Activated CD8-positive, alpha-beta memory T cell treated with anti-CD3 and anti-CD28 coated beads, Interleukin-2, amount 50 U/mL, for 24 hours (primary cell): ENCODE measurements around the gene AGAP1.

Source experiments
- DNase-seq: peaks from one replicate; pipeline ENCODE4 v3.0.0-alpha.2; 2020; ENCODE audit errors: extremely low read depth

Gene AGAP1

DNA sequence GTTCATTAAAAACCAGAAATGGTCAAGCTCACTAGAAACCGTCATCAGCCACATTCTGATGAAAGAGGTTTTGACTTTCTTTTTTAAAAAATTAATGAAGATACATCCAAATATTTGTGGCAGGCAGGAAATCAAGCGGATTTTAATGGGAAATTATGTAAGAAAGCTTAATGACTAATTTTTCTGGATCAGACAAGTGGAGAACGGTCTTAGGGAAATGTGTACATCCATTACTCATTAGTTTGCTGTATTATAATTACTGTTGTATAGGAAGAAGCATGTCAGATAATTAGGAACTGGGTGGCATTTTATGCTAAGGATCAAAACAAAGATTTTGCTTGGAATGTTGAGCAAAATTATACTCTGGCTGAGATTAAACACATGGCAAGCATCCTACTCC lies 39.4 kb downstream of the AGAP1 start:
- DNase-seq: no peak

DNA sequence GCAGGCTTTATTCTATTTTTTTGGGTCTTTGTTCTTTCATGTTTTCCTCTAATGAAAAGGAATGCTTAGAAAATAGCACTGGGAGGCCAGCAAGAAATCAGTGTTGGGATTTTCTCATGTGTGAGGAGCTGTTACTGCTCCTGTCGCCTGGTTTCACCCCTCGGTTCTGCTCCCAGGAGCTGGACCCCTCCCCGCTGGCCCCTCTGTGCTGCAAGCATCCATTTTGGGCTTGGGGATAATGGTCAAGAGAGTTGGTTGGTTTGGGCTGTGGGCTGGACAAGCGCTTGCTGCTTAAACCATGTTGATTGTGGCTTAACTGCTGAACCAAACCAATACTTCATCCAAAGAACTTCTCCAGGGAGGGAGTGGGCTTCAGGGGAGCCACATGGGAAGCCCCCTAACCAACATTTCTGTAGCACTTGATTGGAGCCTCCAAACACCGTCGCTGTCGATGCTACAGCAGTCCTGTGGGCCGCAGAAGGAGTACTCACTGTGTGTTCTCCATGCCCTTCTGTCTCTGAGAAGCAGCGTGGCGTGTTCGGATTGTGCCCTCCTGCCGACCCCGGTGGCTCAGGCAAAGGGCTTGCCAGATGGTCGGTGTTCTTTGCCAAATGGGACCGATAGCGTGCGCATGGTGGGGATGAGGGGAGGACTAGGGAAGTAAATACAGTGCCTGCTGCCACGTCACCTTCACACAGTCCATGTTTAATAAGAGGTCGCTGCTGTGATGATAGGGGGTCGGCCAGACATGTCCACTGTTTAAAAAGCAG lies 40.0 kb downstream of the AGAP1 start:
- DNase-seq: no peak

- no peak for DNase-seq
These were observed 41.0 kb downstream of the AGAP1 start for GRCh38 chr2:235534678-235535422.

DNA sequence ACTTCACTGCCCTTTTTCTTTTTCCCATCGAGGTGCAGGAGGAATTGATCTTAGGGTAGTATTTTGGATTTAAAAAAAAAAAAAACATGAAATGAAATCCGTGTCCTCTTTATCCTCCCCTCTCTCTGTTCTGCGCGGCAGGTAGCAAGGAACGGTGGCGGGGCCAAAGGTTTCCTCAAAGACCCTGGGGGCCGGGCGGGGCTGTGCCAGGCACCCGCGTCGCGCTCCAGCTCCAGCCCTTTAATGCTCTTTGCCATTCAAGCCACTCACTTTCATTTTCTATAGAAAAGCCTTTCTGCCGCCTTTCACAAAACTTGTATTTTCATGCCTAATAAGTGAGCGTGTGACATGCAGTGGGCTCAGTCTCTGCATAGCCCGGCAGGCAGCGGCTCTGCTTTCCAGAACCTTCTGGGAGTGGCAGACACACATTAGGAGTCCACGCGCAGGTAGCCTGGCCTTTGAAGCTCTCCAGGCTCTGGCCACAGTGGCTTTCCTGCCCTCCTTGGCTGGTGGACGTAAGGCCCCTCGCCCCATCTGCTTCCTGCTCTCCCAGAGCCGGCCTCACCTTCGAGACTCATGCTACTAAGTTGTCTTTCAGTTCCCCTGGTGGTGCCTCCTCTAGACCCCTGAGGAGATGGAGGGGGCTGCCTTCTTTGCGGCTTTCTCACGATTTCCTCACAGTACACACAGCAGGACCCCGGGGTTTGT lies 41.7 kb downstream of the AGAP1 start:
- DNase-seq: no peak

DNA sequence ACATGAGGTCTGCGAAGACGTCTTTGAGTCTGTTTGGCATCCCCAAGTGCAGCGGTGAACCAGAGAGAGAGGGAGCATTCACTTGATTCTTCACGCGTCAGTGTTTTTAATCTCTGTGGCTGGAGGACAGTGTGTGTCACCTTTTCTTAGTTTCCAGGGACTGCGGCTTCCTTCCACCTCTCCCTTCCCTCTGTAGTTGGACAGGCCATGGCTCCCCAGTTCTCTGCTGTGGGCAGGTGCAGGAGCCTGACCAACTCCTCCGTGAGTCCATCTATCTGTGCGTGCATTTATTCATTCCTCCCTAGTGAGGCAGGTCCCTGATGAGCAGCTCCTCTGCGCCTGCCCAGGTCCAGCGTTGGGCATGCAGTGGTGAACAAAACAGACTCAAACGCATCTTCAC lies 42.9 kb downstream of the AGAP1 start:
- no peak for DNase-seq

- DNase-seq: no peak
These were observed 43.3 kb downstream of the AGAP1 start for GRCh38 chr2:235537186-235537585.

GRCh38 chr2:235537587-235537986 lies 43.7 kb downstream of the AGAP1 start:
- DNase-seq: no peak

GRCh38 chr2:235538144-235538639 lies 44.3 kb downstream of the AGAP1 start:
- DNase-seq: no peak

GRCh38 chr2:235538981-235539380 lies 45.1 kb downstream of the AGAP1 start:
- DNase-seq: no peak

DNA sequence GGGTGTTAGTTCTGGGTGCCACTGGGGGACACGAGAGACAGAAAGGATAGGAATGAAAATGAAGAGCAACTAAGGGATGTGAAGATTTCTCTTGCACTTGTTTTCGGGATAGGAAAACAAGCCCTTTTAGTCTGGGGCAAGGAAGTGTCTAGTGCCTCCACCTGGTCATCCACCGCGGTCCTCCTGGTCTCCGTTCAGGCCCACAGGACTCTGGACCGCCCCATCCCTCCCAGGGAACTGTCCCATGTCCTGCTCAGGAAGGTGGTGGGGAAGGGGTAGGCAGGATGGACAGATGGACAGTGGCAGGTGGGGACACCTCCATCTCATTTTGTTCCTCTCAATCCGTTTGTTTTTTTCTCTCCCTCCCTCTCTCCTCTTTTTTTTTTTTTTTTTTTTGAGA lies 45.9 kb downstream of the AGAP1 start:
- DNase-seq: no peak

- DNase-seq: no peak
These were observed 47.2 kb downstream of the AGAP1 start for GRCh38 chr2:235541016-235541415.

- no peak for DNase-seq
These were observed 48.2 kb downstream of the AGAP1 start for GRCh38 chr2:235541838-235542549.

GRCh38 chr2:235542733-235543127 lies 48.9 kb downstream of the AGAP1 start:
- no peak for DNase-seq

GRCh38 chr2:235543128-235543750 lies 49.4 kb downstream of the AGAP1 start:
- no peak for DNase-seq

DNA sequence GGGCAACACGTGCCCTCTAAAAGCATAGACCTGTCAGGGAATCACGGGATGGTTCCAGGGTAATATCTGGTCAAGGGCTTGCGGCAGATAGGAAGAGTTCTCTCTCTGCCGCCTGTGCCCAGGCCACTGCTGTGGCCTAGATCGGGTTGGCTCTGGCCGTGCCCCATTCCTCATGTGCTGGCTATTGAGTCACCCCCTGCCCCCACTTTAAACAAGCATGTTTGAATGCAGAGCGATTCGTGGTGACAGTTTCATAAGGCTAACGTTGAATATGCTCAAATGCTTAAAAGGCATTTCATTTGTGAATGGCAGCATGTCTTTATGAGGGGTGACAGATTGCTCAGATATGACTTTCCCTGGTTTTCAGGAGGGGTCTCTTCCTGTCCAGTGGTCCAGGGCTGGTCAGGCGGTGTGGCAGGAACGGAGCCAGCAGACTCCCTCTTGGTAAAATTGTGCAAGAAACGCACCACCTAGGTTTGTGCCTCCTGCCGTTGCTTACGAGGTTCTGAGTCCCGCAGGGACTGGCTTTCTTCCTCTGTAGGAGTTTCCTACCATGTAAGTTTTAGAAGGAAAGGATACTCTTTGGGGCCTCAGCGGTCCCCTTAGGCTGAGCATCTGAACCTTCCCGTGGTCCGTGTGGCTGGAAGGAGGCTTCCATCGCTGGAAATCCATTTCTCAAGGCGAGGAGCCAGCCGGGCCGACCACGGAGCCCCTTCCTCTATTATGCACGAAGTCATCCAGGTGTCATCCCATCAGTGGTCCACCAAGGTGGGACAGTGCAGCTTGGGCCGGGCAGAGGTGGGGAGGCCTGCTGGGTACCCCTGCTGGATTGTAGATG lies 50.2 kb downstream of the AGAP1 start:
- DNase-seq: no peak

GRCh38 chr2:235544689-235544969 lies 50.8 kb downstream of the AGAP1 start:
- no peak for DNase-seq

- DNase-seq: no peak
These were observed 51.7 kb downstream of the AGAP1 start for GRCh38 chr2:235545339-235546150.

DNA sequence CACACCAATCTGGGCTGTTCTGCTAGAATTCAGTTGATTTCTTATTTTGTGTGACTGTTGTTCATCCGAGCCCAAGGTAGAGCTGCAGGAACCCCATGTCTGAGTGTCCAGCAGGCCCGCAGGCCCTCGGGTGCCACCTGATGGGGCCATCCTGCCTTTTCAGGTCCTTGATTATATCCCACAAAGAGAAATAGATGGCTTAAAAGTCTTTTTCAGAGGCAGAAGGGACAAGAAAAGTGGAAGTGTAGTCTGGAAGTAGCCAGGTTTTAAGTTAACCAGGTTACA lies 52.2 kb downstream of the AGAP1 start:
- DNase-seq: no peak

- DNase-seq: no peak
These were observed 52.6 kb downstream of the AGAP1 start for GRCh38 chr2:235546436-235546835.

DNA sequence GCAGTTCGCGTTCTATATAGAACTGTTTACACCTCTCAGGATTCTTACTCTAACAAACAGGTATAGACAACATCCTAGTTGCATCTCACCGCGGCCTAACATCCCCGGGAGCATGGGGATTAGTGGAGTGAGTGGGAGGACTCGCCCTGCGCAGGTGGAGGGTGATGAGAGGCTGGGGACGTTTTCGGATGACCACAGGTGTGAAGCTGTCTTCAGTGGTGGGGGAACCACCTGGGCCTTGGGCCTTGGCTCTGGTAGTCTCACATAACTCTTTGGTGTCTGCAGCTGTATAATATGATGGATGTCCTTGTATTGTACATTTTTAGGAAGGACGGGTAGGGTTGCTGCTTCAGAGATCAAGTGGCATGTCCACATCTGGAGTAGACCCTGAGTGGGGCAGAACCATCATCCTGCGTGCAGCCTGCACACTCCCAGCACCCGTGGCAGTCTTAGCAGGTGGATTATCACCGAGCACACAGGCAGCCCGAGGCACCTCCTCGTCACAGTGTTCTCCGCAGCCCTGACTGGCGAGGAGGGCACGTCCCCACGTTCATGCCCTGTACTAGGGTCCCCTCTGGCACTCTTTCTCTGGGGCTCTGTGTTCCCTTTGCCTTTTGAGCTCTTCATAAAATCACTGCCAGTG lies 56.0 kb downstream of the AGAP1 start:
- DNase-seq: no peak
